Activated CD4-positive, alpha-beta T cell treated with anti-CD3 and anti-CD28 coated beads, Interleukin-2, Interleukin-4, amounts not matched to agents 100 ng/mL and 50 ng/mL, durations not matched to agents 16 hours and 8 hours (primary cell): ENCODE results near the gene DNAJC17.

Source experiments
- DNase-seq: peaks from one replicate; pipeline ENCODE4 v3.0.0-alpha.2; 2020; ENCODE audit warnings: low spot score

The DNAJC17 gene

GRCh38 chr15:40739854-40740253 lies 67.4 kb downstream of the DNAJC17 start:
- DNase-seq: no peak

- no peak for DNase-seq
Measured at GRCh38 chr15:40739047-40739446, 68.2 kb downstream of the DNAJC17 start.

- DNase-seq: no peak
Measured at GRCh38 chr15:40737048-40737447, 70.2 kb downstream of the DNAJC17 start.

GRCh38 chr15:40736575-40736974 lies 70.7 kb downstream of the DNAJC17 start:
- DNase-seq: no peak

DNA sequence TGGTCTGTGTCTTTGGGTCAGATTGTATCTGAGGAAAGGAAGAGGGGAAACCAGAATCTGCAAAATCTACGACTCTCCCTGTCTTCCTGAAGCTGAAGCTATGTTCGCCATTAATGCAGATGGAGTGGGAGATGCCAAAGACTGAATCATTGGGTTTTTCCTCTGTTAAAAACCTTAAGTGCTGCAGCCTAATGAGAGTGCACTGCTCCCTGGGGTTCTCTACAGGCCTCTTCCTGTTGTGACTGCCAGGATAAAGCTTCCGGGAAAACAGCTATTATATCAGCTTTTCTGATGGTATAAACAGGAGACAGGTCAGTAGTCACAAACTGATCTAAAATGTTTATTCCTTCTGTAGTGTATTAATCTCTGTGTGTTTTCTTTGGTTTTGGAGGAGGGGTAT lies 76.2 kb downstream of the DNAJC17 start:
- no peak for DNase-seq

GRCh38 chr15:40723919-40724318 lies 83.4 kb downstream of the DNAJC17 start:
- DNase-seq: no peak

- DNase-seq: peak; percentile 9
Measured at GRCh38 chr15:40722934-40723333, 84.3 kb downstream of the DNAJC17 start.

GRCh38 chr15:40722354-40722753 lies 84.9 kb downstream of the DNAJC17 start:
- no peak for DNase-seq

DNA sequence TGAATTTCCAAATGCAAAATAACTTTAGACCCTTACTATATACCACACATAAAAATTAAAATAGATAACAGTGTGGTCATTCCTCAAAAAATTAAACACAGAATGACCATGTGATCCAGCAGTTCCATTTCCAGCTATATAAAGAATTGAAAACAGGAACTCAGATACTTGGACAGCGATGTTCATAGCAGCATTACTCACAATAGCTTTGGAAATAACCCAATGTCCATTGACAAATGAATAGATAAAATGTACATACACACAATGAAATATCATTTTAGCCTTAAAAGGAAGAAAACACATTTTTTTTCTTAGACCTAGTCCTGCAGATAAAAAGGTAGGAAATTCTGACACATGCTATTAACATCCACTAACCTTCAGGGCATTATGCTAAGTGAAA lies 85.6 kb downstream of the DNAJC17 start:
- no peak for DNase-seq

DNA sequence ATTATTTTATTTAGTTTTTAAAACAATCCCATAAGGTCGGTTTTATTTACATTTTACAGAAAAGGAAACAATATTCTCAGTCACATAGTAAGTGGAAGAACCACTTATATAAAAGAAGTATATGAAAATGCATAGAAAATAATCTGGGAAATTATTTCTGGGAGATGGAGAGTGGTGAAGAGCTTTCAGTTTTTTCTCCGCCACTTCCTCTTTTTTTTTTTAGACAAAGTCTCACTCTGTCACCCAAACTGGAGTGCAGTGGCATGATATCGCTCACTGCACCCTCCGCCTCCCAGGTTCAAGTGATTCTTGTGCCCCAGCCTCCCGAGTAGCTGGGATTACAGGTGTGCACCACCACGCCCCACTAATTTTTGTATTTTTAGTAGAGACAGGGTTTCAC lies 91.1 kb downstream of the DNAJC17 start:
- no peak for DNase-seq
